ENCODE data around the gene FOSL2.

Gene FOSL2

DNA sequence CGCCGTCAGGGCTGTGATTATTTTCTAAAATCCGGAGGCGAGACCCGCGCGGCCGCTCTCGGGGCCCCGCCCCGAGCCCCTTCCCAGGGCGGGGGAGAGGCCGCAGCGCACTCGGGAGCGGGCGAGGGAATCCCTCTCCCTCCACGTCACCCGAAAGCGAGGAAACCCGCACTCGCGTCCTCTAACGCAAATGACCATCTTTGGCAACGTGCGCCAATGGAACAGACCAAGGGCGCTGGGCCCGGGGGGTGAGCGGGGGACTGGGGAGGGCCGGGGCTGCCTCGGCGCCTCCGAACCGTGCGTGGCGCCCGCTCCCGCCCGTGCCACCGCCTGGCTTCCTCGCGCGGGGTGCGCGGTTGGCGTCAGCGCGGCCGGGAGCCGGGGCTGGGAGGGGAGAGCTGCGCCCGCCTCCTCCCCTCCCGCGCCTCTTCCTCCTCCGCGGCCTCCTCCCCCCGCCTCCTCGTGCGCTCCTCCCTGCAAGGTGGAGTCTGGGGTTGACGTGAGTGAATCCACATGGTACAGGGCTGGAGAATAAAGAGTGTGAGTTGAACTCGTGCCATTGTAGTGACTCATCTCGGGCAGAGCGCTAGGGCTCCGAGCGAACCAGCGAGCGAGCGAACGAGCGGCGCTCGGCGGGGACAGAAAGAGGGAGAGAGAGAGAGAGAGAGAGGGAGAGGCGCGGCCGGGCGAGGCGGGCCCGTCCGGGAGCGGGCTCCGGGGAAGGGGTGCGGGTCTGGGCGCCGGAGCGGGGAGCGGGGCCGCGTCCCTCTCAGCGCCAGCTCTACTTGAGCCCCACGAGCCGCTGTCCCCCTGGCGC lies at the start of gene FOSL2:
TSS of gene FOSL2 (plus strand) at position 562 of the 817 bp plus-strand sequence. CDS start 863 bp downstream, outside the sequence.
- DNase-seq, result peak; percentile 100

DNA sequence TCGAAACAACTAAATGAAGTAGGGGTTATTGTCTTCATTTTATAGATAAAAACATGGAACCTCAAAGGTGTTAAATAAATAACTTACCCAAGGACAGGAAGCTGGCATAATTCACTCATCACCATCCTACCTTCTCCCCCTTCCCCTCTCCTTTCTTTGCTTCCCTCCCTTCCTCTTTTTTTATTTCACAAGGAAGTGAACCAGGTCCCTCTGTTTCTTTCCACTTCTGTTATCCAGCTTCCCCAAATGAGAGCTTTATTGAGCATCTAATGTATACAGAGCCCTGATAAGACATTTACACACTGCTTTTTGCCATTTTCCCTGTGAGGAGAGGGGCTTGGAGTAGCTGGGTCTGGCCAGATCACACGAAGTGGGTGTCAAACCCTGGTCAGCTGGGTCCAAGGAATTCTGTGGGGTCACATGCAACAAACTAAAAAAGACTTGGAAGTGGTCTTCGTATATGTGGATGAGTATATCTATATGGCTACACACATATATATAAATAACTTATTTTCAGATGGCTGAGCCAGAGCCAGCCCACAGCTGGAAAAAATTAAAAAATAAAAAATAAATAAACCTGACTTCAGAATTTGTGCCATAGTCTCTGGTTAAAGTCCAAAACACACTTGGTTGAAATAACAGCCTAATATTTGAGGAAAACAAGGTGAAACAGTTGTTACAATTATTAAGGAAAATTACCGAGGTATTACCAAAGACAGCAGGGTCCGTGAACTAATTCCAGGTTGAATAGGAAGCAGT lies 49.3 kb upstream of the FOSL2 start:
- no peak for DNase-seq

DNA sequence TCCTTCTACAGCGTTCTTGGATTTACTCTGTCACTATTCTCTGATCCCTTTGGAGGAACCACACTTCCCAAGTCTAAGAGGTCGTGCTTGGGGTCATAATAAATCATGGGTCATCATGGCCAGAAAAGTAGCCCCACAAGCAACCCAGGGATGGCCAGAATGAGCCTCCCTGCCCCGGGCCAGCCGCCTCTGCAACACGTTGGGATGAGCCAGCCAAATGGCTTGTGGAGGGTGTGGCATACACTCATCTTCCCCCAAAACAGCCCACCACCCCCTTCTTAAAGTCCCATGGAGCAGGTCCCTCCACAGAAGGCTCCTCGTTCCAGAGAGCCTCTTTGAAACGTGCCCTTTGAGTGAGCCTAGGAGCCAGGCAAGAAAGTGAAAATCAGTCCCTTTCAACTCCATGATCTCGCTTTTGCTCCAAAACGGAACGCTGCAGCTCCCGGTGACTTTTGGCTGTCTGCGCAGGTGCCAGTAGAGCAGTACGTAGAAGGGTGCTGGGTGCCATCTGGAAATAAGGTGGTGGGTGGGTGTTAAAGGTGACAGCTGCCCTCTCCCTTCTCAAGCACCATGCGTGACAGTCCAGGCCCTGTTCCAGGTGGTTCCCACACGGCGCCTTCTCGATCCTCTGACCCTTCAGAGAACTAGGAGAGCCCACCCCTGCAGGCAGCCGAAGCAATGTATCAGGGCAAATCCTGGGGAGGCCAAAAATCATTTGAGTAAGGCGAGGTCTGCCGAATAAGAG lies 48.5 kb upstream of the FOSL2 start:
- no peak for DNase-seq

DNA sequence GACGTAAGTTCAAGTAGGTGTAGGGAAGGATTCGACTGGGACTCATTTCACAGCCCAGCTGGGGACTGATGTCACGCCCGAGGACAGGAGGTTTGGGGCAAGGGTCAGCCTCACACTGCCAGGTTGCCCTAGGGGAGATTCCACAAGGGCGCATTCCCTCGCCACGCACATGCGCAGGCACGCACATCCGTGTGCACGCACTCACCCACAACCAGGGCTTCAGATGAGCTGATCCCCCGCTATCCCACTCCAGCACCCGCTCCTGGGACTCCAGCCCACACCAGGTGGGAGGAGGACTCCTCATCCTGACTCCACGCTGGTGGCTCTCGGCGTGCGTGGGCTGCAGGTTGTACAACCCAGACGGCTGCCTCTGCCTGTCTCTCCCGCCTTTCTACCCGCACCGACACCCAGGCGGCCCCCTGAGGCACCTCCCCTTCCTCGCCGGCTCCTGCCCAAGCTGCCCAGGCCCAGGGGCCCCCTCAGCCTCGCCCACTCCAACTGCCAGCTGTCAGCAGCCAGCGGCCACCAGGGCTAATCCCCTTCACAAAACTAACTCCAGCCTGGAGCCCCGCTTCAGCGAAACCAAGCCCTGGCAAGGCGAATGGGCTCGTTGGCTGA lies 47.8 kb upstream of the FOSL2 start:
- DNase-seq, result no peak

DNA sequence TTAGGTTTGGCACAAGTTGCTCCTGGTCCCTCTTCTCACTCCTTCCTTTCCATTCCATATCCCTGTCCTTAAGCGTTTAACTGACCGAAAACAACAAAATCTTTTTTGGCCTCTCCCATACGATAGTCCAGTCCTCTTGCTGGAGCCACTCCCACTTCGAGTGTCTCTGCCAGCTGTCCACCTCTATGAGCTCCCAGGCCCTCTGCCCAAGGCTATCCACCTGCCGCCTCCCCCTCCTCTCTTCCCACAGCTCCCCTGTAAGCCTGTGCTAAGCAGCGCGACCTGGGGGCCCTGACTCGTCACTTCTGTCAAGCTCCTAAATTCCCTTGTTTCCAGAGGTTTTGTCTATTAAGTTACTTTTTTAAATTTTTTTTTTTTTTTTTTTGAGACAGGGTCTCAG lies 47.0 kb upstream of the FOSL2 start:
- no peak for DNase-seq

DNA sequence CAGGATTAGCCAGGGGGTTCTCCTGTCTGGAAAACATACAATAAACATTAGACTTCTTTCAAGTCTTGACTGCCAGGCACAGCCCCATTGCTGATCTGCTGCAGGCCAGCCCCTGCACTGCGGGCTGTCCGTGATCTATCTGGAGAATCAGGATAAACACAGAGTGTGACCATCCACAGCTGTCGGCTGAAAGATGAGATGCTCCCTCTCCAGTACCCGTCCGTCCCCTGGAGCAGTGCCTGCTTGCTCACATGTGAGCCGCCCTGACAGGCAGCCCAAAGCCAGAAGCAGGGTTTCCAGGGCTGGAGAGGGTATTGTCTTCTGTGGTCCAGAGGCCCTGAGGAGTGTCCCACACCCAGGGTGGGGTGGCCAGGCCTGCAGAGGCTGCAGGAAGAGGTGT lies 46.1 kb upstream of the FOSL2 start:
- DNase-seq, result no peak

DNA sequence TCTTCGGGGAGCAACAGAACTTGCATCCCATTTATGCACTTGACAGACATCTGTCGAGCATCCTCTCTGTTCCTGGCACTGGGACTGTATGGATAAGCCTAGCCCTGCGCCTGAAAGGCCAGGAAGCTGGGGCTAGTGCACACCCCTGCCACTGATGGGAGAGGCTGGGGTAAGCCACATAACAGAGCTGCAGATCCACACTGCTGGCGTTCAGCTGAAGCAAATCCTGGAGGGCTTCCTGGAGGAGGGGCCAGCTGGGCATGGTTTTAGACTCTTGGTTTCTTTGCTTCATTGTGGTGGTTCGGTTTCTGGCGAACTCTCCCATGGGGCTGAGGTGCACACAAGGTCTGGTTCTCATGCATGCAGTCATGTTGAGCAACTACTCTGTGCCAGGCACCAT lies 45.5 kb upstream of the FOSL2 start:
- no peak for DNase-seq

DNA sequence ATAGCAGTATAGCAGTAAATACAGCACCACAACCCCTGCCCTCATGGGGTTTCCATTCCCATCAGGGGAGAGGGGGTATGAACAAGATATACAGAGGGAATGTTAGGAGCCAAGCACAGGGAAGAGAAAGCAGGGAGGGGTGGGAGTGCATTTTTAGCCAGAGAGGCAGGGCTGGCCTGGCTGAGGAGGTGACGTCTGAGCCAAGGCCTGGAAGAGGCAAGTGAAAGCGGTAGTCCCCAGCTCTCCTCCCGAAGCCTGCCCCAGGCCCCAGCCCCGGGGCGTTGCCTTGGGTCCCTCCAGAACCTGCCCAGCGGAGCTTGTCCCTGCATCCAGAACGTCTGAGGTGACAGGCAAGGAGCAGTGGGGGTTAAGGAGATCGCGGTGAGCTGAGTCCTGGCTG lies 45.1 kb upstream of the FOSL2 start:
- DNase-seq, result no peak

DNA sequence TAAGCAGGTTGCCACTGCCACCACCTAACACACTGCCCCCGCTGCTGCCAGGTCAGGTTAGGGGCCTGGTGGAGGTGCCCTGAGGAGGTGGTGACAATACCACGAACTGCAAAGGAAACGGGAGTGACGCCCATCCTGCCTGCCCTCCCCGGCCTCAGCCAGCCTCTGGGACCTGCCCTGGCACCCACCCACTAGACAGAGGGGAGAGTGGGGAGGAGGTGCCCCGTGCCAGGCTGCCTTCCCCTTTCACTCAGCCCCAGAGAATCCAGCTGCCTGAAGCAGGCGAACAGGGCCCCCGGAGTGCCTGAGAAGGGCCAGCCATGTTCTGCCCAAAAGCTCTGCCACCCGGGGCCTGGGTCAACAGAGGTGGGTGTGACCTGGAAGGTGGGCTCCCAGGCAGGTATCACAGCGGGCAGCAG lies 44.5 kb upstream of the FOSL2 start:
- no peak for DNase-seq

DNA sequence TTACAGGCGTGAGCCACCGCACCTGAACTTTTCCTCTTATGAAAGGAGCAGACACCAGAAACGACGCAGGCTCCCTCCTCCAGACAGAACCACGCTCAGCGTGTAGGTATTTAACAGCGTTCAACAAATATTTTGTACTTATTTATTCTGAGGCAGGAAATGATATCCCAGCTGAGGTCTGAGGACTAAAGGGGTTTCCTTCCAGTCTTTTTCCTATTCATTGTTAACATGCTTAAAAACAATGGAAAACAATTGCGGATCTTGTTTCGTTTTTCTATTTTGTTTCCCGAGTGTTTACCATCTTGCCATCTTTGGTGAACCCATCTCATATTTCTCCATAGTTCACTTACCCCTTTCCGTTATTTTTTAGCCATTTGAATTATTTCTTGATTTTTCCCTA lies 43.7 kb upstream of the FOSL2 start:
- DNase-seq, result no peak

DNA sequence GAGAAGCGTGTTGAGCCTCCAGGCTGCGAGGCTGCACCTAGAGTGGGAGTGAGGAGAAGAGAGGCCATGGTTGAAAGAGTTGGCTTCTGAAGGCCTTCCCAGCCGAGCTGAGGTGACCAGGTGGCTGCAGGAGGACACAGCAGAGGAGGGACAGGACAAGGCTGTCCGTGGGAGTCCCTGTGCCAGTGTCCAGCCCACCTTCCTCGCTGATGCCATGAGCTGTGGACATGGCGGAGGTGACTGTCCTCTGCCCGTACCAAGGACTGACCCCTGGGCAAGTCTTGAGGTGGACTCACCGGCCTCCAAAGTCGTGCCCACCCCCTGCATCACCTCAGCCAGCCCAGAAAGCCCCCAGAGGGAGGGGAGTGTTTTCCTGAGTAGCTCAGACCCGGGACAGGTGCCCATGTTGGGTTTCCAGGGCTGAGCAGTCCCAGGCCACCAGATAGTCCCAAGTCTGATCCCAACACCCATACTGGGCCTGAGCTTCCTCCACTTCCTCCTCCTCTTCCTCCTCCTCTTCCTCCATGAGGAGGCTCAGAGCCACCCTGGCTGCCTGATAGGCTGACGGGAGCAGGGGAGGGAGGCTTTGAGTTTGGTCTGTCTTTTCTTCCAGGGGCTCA lies 43.0 kb upstream of the FOSL2 start:
- no peak for DNase-seq

DNA sequence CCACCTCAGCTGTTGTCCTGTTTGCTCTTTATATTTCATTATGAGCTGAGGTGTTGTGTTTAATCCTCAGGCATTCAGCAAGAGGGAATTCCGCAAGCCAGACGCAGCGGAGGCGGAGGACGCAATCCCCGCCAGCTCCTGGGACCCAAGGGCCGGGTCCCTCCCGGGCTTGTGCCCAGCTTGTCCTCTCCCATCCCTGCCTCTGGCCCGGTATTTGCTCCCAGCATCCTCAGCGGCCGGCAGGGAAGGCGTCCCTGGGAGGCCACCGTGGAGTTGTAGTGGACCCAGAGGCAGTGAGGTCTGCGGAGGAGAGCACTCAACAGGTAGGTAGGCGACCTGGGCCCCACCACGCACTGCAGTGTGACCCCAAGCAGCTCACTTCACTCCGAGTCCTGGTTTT lies 42.5 kb upstream of the FOSL2 start:
- DNase-seq, result no peak

DNA sequence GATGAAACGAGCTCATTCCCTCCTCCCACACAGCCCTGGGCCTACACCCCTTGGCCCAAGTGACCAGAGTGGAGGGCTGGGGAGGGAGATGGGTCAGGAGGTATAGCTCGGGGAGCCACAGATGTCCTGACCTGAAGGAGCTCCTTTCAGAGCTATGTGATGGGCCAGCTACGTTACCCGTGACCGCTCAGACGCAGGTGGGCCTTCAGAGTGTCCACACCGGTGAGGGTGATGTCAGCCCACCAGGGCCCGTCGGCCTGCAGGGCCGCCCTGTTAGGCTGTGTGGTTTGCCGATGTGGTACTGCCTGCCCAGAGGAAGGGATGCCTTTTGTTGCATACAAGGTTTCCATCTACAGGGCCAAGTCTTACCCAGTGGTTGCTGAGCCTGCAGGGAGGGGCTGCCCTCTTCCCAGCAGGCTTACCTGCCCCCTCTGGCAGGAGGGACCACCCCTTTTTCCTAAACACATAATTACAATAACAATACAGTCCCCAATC lies 41.8 kb upstream of the FOSL2 start:
- no peak for DNase-seq

DNA sequence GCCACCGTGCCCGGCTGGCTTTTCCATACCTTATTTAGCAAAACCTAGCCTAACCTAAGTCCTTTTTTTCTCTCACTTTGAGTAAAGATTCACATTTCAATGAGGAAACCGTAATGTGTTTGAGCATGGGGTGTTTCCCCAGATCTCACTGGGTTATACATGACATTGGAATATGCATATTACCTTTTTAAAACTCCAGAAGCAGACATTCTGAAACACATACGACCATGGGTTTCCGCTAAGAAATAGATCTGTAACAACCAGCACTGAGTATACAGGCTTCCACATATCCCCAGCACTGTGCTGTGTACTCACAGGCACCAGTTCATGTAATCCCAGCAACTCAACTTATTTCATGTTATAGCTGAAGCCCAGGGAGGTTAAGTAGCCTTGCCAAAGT lies 41.0 kb upstream of the FOSL2 start:
- DNase-seq, result no peak

DNA sequence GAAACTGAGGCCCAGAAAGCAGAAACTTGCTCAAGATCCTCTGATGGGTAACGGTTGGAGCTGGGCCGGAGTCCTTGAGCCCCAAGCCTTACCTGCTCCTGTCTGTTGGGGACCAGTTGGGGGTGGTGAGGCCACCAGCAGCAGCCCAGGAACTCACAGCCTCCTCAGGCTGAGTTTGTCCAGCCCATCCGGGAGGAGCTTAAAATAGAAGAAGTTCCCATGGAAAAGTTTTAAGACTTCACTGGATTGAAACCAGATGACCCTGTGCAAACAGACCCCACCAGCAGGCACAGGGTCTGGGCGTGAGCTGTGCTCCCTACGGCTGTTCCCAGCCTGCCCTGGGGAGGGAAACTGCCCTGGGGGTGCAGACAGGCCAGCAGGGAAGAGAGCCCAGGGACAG lies 40.6 kb upstream of the FOSL2 start:
- DNase-seq, result no peak

DNA sequence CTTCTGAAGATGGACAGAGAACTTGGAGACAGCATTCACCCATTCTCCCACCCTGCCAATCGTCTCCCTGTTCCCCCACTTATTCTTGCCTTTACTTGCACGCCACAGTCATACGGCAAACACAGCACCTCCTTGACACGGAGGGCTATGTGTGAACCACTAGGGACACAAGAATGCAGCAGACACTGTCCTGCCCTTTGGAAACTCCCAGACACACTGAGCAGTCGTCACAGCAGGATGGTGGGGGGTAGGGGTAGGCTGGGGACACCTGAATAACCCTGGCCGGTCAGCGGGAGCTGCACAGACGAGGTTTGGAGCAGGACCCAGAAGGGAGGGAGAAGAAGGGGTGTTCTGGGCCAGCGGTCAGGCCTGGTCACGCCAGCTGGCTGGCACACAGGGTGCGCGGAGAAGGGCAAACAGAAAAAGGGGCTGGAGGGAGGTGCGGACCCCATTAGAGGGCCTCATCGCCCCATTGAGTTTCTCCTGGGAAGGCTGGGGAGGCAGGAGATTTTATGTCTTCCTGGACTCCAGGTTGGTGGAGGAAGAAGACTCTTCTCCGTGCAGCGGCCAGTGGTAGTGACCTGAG lies 40.0 kb upstream of the FOSL2 start:
- no peak for DNase-seq

DNA sequence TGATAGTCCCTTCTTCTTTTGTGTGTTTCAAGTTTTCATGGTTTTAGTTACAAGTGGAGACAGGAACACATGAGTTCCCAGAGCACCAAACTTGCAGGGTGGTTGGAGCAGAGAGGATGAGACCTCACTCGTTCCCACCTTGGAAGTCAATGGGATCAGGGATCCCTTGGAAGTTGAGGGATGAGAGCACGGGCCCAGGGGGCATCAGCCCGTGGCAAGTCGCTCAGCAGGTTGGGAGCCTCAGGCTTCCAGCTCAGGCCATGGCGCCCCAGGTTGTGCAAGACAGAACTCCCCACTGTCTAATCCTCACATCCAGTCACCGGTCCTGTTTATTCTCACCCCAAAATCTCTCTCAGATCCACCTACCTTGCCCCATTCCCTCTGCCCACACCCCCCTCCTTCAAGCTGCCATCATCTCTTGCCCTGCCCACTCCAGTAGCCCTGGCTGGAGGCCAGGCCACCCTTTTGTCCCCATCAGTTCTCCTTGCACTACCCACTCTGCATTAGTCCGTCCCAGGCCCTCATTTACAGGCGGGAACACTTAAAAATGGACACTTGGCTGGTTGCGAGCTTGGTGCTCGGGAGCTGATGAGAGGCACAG lies 37.6 kb upstream of the FOSL2 start:
- no peak for DNase-seq

DNA sequence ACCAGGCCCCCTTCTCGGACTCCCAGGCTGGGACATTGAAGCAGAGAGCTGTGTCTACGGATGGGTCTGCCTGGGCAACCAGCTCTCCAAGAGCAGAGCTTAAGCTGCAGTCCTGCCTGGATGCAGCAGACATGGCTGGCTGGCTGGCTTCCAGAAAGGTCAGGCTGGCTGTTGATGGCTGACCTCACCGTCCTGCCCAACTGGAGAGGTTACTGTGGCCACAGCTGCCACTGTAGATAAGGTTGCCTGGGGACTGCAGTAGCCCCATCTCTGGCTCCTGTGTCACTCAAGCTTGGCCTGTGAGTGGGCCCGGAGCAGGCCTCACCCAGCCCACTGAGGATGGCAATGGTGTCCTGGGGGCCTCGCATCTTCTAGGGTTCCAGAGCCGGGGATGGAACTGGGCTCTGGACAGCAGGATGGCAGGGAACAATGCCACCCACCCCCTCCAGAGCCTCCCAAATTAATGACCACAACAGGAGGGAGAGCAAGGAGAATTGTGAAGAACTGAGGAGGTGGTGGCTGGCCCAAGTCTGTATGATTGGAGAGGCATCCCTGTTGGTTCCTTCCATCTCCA lies 37.0 kb upstream of the FOSL2 start:
- no peak for DNase-seq

DNA sequence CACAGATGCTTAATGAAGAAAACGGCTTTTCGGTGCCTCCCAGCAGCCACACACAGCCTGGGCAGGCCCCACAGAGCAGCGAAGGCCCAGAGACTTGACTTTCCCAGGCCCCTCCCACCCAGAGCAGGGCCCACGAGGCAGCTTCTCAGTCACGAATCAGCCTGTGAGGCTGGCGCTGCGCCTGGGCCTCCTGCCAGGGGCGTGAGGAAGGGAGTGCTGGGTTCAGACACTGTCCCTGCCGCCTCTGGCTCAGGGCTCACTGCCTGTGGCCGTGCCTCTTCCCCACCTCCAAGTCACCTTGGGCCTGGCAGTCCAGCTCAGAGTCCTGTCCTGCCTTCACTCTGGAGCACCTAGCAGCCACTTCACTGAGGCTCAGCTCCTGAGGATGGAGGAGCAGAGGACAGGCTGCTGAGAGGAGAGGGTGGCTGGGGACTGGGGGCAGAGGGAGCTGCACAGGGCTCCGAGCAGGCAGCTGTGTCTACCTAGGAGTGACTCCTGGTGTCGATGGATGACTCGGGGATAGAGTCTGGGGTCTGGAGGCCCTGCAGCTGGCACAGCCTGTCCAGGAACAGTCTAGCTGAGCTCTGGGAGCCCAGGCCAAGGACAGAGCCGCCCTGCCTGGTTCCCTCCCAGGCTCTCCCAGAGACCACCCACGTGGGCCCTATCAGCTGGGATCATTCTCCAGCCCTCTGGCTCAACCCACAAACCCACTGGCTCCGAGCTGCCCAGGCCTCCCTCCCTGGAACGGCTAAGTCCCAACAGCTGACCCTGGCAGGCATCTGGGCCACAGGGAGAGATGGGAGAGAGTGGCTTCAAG lies 36.4 kb upstream of the FOSL2 start:
- peak; percentile 40 for DNase-seq

DNA sequence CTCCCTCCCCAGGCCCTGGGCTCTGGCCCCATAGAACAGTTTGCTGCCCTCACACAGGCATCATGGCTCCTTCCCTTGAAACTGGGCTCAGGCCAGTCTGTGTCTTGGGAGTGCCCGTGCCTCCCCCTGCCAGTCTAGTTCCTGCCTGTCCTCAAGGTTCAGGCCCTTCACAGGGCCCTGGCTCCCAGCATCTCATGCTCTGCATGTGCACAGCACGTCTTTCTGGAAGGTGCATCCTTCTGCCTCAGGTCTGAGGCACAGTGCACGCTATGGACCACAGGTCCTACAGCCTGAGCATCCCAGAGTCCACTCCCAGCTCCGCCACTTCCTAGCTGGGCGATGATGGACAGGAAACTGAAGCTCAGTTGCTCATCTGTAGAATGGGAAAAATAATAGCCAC lies 35.6 kb upstream of the FOSL2 start:
- no peak for DNase-seq

Measured in NCI-H226 (cell line).